Thyroid gland (tissue), 4 donors: ENCODE data around the gene CAPG. TPM values are rescaled to one million over a fixed set of nuclear protein-coding genes. Genes with fewer than 3 reads are reported as not detected.

Source experiments
- DNase-seq, 2 donors: peaks; one replicate each; pipeline ENCODE4 v3.0.0-alpha.2; 2019
- H3K27ac ChIP-seq, 3 donors: fragments of 200-600 bp; sonication (generic); 1 replicate in 2 of 3; 2 replicates in 1 of 3; pipeline ENCODE4 v1.5.1; 2016 to 2019; ENCODE audit warnings: mild to moderate bottlenecking in 1 of 3, moderate library complexity in 1 of 3
- H3K27me3 ChIP-seq: fragments of 200-600 bp; sonication (generic); one replicate; pipeline ENCODE4 v1.5.1; 2019
- H3K36me3 ChIP-seq, 2 donors: fragments of 200-600 bp; sonication (generic); one replicate each; pipeline ENCODE4 v1.5.1; 2016 to 2019
- H3K4me1 ChIP-seq, 2 donors: fragments of 200-600 bp; sonication (generic); one replicate each; pipeline ENCODE4 v1.5.1; 2017 to 2019
- H3K4me3 ChIP-seq, 3 donors: fragments of 200-600 bp; sonication (generic); replicated peaks in 1 of 3; 1 replicate in 2 of 3; 2 replicates in 1 of 3; pipeline ENCODE4 v1.5.1; 2016; ENCODE audit warnings: mild to moderate bottlenecking in 1 of 3
- H3K9me3 ChIP-seq: fragments of 200-600 bp; sonication (generic); one replicate; pipeline ENCODE4 v1.5.1; 2017
- POLR2A ChIP-seq, 2 donors: fragments of 450-650 bp; IDR thresholded peaks; one replicate each; pipeline ENCODE4 v1.6.1; 2017; ENCODE audit warnings: antibody characterized with exemption in 2 of 2, mild to moderate bottlenecking in 2 of 2, moderate library complexity in 1 of 2
- WGBS, 2 donors: methylation state at CpG; one replicate each; pipeline ENCODE4 v1.1.5; 2017; 5-methylcytosine and 5-hydroxymethylcytosine counted together
- intact Hi-C: fragments of 100-400 bp; cut with DNase I; formaldehyde crosslinking; loops from one replicate; pipeline ENCODE4 v1.15.1; 2023
- total RNA-seq, 4 donors: library from RNA; depleted of rRNA; stranded (reverse); fragments of >200 nt; gene quantifications; one replicate each; pipeline ENCODE4 v1.2.3, GENCODE V29; 2016
- TF ChIP-seq, protein P1 (sequence below), 6 experiments: fragments of 200-600 bp in 3 of 6; fragments of 450-650 bp in 3 of 6; sonication (generic) in 3 of 6; IDR thresholded peaks; one replicate each; pipeline ENCODE4 v1.5.1; 2016 to 2019; ENCODE audit warnings: antibody characterized with exemption in 6 of 6, mild to moderate bottlenecking in 2 of 6, inconsistent platforms in 1 of 6, moderate library complexity in 1 of 6

The CAPG gene
- total RNA-seq, 4 donors from 2014 or later, result 155 to 257 (median 225) TPM

GRCh38 chr2:85428343-85428881, 18.2 kb upstream of the CAPG start:
- H3K4me3 ChIP-seq, result no peak overlapping the region
- no peaks in the 10 kb centered on the region for H3K27me3 ChIP-seq
- no peak for TF ChIP-seq POLR2A (IDR thresholded peaks at IDR 0.05)
- TF ChIP-seq, protein P1, sequence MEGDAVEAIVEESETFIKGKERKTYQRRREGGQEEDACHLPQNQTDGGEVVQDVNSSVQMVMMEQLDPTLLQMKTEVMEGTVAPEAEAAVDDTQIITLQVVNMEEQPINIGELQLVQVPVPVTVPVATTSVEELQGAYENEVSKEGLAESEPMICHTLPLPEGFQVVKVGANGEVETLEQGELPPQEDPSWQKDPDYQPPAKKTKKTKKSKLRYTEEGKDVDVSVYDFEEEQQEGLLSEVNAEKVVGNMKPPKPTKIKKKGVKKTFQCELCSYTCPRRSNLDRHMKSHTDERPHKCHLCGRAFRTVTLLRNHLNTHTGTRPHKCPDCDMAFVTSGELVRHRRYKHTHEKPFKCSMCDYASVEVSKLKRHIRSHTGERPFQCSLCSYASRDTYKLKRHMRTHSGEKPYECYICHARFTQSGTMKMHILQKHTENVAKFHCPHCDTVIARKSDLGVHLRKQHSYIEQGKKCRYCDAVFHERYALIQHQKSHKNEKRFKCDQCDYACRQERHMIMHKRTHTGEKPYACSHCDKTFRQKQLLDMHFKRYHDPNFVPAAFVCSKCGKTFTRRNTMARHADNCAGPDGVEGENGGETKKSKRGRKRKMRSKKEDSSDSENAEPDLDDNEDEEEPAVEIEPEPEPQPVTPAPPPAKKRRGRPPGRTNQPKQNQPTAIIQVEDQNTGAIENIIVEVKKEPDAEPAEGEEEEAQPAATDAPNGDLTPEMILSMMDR (IDR thresholded peaks at IDR 0.05), result no peak
- no peak overlapping the region for H3K27ac ChIP-seq
- intact Hi-C loops, result no loop called here
- no peak for DNase-seq
- H3K4me1 ChIP-seq, result peaks cover 27 to 32% of the 10 kb centered on the region in 2 donors
- H3K9me3 ChIP-seq, result no peaks in the 10 kb centered on the region
- no peaks in the 10 kb centered on the region for H3K36me3 ChIP-seq
- WGBS, 2 donors, result 79 to 87% methylated on average over 7 of the region's 7 CpGs

GRCh38 chr2:85427300-85427835, 17.2 kb upstream of the CAPG start:
- Histone ChIP-seq H3K9me3 (no peaks in the 10 kb centered on the region), H3K27me3 (no peaks in the 10 kb centered on the region), H3K27ac (no peak overlapping the region), H3K4me3 (no peak overlapping the region), H3K4me1 (peaks cover 23 to 28% of the 10 kb centered on the region in 2 donors), H3K36me3 (no peaks in the 10 kb centered on the region)
- intact Hi-C loops, result no loop called here
- WGBS, 2 donors, result 76 to 80% methylated on average over 3 of the region's 3 CpGs
- TF ChIP-seq, protein P1 (IDR thresholded peaks at IDR 0.05), result no peak
- no peak for TF ChIP-seq POLR2A (IDR thresholded peaks at IDR 0.05)
- no peak for DNase-seq

GRCh38 chr2:85425588-85425987, 15.4 kb upstream of the CAPG start:
- H3K4me1 ChIP-seq, result peaks cover 22 to 30% of the 10 kb centered on the region in 2 donors
- no peaks in the 10 kb centered on the region for H3K27me3 ChIP-seq
- no peaks in the 10 kb centered on the region for H3K36me3 ChIP-seq
- TF ChIP-seq, protein P1 (IDR thresholded peaks at IDR 0.05), result no peak
- no peak for TF ChIP-seq POLR2A (IDR thresholded peaks at IDR 0.05)
- H3K4me3 ChIP-seq, result no peak overlapping the region
- no peak overlapping the region for H3K27ac ChIP-seq
- 95 to 100% methylated on average over 1 to 3 of the region's 3 CpGs for WGBS, 2 donors
- intact Hi-C loops, result no loop called here
- DNase-seq, result no peak
- no peaks in the 10 kb centered on the region for H3K9me3 ChIP-seq

DNA sequence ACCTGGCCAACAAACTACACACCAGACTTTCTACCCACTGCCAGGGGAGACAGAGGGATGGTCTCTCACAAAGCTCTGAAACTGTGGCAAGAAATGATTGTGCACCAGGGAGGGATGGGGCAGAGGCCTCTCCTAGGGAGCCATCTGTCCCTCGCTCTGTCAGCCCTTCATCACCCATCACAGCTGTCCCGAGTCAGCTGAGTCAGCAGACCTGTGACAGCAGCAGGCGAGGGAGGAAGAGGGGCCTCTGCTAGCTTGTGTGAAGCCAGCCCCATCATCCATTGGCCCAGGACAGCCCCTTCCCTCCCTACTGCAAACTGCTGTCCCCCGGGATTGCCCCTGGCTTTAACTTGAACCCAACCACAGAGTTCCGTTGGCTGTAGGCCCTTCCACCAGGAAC, 13.4 kb upstream of the CAPG start:
- no peaks in the 10 kb centered on the region for H3K27me3 ChIP-seq
- DNase-seq, result no peak
- TF ChIP-seq, protein P1 (IDR thresholded peaks at IDR 0.05), result no peak
- no peak for TF ChIP-seq POLR2A (IDR thresholded peaks at IDR 0.05)
- intact Hi-C loops, result no loop called here
- H3K9me3 ChIP-seq, result no peaks in the 10 kb centered on the region
- peaks cover 39 to 41% of the 10 kb centered on the region in 2 donors for H3K4me1 ChIP-seq
- H3K36me3 ChIP-seq, result no peaks in the 10 kb centered on the region
- no peak overlapping the region for H3K4me3 ChIP-seq
- peak overlapping the region in 1 of 3 donors; percentile 34 for H3K27ac ChIP-seq
- WGBS, 2 donors, result 79 to 84% methylated on average over 5 of the region's 5 CpGs

GRCh38 chr2:85422072-85422457, 11.9 kb upstream of the CAPG start:
- Histone ChIP-seq H3K27ac (peak overlapping the region; percentile 97 to 98 (median 98)), H3K36me3 (no peaks in the 10 kb centered on the region), H3K4me1 (peaks cover 44 to 50% of the 10 kb centered on the region in 2 donors), H3K4me3 (no peak overlapping the region), H3K9me3 (no peaks in the 10 kb centered on the region), H3K27me3 (no peaks in the 10 kb centered on the region)
- WGBS, 2 donors, result 64 to 80% methylated on average over 2 of the region's 2 CpGs
- intact Hi-C loops, result no loop called here
- TF ChIP-seq, protein P1 (IDR thresholded peaks at IDR 0.05), result no peak
- no peak for TF ChIP-seq POLR2A (IDR thresholded peaks at IDR 0.05)
- no peak for DNase-seq
